ENCODE data around the gene CEP63.
A peak's percentile ranks its signal among the peaks of the same experiment; 100 is the strongest.
"Not testable (repeated sequence)": the region's sequence is repeated elsewhere in the genome, so short reads cannot be mapped to it uniquely, and the experiment has no call there.

The CEP63 gene

DNA sequence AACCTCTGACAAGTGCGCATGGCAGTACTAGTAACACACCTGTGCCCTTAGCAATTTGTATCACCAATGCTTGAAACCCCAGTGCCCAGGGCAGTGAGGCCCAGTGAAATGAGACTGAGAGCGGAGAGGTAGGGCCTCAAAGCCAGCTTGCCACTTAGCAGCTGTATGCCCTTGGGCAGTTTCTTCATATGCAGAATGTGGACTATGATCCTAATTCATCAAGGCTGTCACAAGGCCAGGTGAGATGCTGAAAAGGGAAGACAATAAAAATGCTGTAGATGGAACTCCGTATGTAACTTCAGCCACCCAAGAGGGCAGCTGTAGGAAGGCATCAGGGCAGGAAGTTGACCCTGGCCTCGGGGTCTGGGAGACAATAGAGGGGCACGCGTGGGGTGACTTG, 90.6 kb downstream of the CEP63 start:
- DNase-seq (ENCODE audit: low read depth in 2 of 2) = no peak

DNA sequence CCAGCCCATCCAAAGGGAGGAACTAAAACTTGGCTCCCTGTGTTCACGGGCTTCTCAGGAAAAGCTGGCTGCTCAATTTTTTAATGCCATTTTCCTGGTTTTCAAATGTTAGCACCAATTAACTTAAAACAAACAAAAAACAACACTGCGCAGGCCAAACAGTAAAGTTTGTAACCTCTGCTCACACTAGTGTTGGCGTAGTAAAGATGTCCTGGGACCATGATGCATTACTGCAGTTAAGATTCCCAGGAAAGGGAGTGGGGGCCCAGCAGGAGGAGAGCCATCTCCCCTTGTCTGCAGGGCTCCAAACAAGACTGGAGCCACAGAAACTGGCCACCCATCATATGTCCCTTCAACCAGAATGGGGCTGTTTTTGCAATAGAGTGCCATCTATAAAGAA, 91.0 kb downstream of the CEP63 start:
- DNase-seq (ENCODE audit: low read depth in 2 of 2) = no peak

DNA sequence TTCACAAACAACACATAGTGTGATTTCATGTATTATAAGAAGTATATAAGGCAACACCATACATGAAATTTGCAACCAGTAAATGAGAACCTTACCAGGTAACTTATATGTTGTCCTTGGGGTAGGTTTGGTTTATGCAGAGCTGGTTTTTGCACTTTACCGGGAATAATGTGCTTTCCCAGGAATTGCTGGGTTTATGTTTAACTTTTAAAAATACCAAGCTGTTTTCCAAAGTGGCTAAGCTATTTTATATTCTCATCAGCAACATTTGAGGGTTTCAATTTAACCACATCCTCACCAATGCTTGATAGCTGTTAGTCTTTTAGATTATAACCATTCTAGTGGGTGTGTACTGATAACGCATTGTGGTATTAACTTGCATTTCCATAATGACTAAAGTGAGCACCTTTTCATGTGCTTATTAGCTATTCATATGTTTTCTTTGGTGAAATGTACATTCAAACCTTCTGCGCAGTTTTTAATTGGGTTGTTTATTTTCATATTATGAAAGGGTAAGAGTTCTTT, 93.3 kb downstream of the CEP63 start:
- no peak for DNase-seq (ENCODE audit: low read depth in 2 of 2)

DNA sequence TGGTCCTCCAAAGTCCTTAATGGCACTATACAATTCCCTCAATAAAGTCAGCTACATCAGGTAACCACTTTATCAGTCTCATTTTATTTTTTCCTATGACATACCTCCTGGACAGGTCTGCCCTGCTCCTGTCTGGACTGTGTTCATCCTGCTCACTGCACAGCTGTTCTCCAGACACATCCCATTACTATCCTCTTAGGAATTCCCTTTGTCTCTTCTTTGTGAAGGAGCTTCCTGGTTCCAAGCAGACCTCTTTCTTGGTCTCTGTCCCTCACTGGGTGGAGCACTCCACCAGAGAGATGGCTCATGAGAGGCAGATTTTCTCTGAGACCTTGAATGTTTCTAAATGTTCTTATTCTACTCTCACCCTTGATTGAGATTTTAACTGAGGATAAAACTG, 104.9 kb downstream of the CEP63 start:
- DNase-seq (ENCODE audit: low read depth in 2 of 2) = no peak

DNA sequence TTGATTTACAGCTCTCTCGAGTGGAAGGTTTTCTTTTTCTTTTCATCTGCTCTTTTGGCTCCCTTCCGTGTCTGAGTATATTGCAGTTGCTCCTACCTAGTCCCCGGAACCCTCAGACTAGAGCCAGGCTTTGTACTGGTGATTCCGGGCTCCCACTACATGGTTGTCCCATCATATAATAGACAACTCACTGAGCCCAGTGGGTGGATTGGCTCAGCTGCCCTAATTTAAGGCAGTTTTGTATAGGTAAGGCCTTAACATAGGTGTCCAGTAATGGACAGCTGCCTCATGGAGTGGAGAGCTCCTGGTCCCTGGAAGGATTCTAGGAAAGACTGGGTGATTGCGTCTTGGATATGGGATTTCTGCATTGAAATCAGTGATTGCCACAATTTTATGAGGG, 106.9 kb downstream of the CEP63 start:
- DNase-seq (ENCODE audit: low read depth in 2 of 2) = no peak

DNA sequence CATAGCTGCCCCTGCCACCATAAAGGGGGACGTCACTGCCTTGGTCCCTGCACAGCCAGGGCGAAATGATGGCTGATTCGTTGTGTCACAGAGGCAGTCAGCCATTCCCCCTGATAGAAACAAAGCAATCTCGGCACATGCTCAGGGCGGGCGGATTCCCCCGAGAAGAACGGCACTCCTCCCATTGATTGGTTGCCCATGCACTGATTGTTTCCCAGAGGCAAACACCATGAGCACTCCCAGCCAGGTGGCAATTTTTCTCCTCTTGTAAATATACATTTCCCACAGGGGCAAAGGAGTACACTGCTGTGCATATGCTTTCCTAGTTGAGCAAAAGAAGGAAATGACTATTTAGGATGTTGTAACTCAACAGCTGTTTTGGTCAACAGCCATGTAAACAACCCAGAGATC, 108.5 kb downstream of the CEP63 start:
- no peak for DNase-seq (ENCODE audit: low read depth in 2 of 2)

DNA sequence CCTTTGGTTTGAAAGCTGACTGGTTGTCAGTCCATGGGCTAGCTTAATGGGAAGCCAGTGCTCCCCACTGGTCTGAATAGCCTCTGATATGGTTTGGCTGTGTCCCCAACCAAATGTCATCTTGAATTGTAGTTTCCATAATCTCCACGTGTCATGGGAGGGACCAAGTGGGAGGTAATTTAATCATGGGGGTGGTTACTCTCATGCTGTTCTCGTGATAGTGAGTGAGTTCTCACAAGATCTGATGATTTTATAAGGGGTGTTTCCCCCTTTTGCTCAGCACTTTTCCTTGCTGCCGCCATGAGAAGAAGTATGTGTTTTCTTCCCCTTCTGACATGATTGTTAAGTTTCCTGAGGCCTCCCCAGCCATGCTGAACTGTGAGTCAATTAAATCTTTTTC, 109.1 kb downstream of the CEP63 start:
- not testable (repeated sequence) for DNase-seq (ENCODE audit: low read depth in 2 of 2)

DNA sequence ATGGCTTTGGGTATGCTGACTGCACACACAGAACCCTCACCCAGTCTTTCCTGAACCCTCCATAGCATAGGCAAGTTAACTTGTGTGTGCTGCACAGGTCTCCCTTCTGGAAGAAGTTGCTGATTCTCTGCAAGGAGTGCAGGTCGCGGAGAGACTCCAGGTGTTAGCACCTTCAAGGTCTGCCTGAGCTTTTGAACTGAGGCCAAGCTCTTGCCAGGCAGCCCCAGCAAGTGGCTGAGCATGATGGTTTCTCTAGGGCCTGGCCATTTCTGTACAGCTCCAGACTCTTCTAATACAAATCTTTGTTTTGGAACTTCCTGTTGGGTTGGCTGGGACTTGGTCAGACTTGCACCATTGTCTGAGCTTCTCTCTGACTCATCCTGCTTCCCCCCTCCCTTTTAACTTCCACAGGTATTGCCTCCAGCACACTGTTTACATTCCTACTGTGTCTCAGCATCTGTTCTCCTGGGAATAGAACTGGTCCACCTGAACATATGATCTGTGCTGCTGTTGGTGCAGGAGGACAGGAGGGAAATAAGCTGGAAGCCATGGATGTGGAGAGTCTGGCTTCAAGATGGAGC, 111.6 kb downstream of the CEP63 start:
- no peak for DNase-seq (ENCODE audit: low read depth in 2 of 2)

DNA sequence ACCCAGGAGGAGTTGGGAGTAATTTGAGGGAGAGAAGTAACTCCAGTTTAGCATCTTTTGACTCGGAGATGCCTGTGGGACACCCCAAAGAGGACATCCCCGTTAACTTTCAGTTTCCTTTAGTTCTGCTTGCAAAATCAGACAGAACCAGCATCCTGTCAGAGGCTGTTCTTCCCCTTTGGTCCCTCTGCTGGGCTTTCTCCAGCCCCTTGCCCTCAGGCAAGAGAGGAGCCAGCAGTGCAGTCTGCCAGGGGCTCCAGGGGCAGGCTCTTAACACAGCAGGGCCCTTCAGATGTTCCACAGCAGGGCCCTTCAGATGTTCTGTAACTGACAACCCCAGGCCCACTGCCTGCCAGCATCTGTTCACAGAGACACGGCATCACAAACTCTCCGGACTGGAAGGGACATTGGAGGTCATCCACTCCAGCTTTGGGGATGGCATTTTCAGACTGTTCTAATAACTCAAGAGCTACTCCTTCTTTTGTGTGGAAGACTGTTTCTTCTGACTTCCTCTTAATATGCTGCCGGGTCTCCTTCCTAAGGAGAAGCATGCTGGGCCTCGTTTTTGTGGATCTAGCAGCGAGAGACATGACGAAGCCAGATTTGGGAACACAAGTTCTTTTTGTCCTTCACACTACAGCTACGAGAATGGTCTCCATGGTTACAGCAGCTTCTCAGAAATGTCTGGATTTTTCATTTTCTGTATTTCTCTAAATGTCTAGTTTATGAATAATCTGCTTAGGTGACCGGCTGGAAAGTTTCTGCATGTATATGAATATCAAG, 113.1 kb downstream of the CEP63 start:
- DNase-seq (ENCODE audit: low read depth in 2 of 2) = no peak

DNA sequence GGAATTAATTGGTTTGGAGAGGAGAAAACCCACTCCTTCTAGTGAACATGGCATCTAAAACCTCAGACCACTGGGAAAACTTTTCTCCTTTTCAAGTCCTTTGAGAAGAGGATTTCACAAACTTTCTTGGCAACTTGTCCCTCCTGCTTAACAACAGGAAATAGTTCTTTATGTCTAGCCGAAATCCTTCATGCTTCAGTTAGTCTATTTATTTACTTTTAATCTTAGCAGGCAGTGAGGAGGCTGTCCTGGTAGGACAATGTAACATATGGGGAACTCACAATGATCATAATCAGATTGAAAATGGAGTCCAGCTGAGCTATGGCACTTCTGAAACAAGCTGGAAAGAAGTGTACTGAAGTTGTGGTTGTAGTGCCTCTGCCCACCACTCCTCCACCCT, 114.3 kb downstream of the CEP63 start:
- DNase-seq (ENCODE audit: low read depth in 2 of 2) = no peak

DNA sequence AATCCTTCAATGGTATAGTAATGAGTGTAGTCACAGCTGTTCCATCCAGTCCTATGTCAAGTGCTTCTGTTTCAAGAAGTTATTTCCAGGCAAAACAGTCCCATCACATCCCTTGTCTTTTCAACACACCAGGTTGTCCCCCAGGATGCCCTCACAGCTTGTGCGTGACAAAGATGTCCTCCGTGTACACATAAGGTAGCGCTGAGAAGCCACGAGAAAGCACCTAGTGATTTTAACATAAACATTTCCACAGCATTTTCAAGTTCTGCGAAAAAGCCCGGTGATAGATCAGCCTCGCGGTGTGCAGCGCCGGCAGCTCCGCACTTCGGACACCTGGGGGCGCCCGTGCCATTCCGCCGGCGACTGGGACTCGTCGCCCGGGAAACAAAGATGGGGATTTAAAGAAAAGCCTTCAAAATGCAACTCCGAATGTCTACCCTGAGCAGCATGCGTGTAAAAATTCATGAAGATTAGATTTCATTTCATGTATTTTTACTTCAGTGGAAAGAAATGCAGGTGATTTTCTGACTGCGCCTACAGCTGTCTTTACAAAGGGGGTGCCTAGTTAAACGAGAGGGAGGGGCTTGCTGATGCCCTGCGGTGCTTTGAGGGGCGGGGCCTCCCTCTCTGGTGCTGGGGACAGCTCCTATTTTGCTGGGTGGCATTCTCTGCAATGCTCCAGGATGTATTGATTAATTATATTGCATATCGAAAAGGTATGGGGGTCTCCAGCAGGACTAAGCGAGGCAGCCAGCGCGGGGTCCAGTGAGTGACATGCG, 115.0 kb downstream of the CEP63 start:
- DNase-seq (ENCODE audit: low read depth in 2 of 2) = peak in 1 of 2 donors; percentile 12

DNA sequence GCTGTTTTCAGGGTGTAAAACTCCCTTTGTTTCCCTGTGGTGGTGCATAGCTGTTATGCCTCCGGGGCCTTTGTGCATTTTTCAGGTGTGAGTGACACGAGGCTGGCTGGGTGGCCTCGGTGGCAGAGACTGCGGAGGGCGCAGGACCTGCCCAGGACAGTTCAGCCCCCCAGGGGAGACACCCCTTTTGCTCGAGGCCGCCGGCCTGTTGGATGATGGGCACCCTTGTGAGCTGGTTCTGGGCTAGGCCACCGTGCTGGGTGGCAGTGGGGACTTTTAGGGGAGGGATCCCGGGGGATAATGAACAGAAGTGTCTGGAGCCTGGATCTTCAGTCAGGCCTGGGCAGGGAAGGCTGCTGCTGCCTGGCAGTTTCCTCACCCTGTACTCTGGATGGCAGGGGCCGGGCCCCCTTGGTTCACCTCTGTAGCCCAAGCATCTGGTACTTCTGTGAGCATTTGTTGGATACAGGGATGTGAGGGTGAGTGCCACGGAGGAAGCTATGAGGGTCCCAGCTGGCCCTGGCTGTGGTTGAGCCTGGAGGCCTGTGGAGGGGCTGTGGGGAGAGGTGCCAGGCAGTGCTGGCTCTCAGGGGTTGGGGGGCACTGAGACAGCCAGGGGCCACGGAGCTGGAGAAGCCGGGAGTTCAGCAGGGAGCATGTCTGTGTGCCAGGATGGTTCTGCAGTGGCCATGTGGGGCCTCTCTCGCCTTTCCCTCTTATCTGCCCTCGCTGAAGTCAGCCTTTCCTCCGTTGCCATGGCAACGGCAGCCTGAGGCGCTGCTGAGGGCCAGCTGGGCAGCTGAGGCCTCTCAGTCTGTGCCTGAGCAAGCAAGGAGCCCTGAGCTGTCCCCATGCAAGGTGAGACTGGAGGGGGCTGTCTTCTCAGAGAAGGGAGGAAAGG, 115.9 kb downstream of the CEP63 start:
- DNase-seq (ENCODE audit: low read depth in 2 of 2) = no peak

DNA sequence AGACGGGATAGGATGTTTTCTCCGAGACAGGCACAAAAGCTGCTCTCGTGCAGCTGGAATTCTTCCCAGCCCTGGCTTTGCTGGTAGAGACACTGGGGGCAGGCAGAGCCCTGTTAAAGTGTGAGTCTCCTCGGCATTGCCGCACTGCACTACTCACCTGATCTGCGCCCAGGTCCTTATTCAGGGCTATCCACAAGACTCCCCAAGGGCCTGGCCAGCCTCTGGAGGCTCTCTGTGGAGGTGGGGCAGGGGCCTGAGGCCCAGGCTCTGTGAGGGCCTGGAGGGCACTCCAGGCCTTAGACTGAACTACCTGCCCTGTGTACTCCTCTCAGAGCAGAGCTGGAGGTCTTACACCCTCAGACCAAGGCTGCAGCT, 116.6 kb downstream of the CEP63 start:
- no peak for DNase-seq (ENCODE audit: low read depth in 2 of 2)

DNA sequence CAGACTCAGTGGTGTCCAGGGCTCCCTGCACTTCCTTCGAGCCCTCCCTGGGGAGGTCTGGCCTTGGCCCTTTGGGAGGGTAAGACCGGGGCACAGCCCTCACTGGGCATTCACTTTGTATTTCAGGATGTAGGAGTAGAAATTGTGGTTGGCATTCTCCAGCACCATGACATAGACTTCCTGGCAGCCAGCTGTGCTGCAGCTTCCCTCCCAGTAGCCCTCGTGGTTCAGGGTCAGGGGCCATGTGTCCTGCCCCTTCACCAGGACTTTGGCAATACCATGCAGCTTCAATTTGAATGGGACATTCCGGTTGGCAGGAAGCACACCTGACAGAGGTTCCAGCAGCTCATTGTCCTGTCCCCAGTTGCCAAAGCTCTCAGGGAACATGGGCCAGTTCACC, 117.6 kb downstream of the CEP63 start:
- no peak for DNase-seq (ENCODE audit: low read depth in 2 of 2)

DNA sequence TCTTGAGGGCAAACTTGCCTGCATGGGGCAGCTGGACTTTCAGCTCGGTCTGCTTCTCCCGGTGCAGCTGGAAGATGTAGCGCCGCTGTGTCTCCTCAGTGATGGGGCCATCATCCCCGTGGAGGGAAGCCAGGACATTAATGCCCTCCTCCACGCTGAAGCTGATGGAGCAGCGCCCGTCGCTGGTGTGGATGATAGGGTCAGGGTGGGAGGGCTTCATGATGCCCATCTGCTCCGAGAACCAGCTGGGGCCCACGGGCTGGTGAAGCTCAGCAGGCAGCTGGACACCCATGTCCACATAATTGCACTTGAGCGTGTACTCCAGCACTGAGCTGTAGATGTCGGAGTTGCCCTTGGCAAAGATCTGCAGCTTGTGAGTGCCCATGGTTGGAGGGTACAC, 118.1 kb downstream of the CEP63 start:
- DNase-seq (ENCODE audit: low read depth in 2 of 2) = no peak

DNA sequence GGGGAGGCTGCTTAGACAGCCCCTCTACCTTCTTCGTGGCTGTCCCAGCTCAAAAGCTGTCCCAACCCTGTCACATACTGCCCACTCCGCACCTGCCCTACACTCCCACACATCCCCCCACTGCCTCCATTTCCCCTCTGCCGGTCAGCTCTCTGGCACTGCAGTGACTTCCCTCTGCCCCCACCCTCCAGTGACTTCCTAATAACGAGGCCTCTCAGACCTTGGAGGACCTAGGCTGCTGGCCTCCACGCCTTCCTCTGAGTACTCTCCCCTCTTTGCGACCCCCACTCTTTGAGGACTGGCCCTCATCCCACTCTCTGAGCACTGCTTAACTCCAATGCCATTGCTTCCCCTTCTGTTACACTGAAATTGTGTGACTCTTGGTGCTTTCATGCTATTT, 119.7 kb downstream of the CEP63 start:
- no peak for DNase-seq (ENCODE audit: low read depth in 2 of 2)

DNA sequence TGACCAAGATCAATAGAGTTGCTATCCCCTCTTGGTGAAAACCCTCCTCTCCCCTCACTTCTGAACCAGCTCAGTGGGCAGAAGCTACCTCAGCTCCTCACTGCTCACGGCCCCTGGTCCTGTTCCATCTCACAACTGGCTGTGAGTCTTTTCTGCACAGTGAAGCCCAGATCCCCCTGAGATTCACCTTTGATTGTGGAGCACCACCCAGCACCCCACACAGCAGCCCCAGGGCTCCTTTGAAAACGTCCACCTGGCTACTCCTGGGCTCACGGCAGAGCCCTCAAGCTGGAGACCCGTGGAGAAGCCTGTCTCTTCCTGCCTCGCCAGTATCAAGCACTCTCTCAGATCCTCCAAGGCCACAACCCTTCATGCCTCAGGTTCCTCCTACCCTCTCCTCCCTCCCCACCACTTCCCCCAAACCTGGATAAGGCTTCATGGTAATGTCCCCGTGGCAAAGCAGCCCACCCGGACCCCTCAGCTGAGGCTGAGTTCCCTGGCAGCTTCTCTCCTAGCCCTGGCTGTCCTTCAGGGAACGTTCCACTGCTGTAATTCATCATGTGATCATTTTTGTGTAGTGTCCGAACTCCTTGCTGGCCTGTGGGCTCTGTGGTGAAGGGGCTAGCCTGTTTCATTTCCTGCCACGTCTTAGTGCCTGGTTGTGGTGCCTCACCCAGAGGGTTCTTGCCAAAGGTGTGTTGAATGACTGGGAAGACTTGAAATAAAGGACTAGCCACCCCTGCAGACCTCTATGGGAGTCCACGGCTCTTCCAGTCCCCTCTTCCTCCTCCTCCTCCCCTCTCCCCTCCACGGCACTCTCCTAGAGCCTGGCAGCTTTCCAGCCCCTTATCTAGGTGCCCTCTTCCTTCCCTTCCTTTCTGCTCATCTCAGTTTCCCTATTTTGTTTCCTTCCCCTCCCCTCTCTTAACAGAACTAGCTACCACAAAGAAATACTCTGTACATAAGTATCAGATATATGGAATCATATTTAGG, 120.5 kb downstream of the CEP63 start:
- no peak for DNase-seq (ENCODE audit: low read depth in 2 of 2)

DNA sequence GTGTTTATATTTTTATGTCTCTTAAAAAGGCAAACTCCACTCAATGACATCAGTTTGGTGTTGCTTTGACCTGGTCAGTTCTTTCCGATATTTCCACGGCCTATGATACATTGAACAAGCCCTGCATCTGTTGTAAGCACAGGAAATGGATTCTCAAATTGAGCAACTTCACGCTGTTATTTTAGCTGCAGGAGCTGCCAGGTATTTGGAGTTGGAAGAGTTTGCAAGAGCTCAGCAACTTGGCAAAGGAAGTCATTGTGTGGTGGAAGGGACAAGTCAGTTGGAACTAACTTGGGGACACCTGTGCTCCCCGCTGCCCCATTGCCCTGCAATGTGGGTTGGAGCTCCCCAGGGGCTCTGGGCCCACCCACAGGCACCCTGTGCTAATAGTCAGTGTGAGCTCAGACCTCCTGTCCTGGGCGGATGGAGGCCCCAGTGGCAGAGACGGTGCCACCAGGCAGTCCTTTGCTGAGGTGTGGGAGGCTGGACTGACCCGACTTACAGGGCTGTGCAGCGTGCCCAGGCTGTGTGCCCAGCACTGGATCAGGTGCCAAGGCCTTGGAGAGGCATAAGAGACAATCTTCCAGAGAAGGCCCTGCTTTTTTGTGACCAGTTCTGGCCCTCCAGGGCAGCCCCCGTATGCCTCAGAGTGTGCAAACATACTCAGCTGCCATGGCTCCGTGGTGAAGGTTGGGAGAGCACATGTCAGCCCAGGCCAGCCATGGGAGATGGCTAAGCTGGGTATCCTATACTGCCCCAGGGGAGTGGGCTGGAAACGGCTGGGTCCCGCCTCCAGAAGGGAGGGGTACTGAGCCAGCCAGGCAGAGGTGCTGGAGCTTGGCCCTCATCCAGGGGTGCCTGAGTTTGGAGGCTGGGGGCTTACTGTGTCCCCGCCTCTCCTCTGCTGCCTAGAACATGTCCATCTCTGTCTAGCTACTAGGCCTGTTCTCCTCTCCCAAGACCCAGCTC, 121.5 kb downstream of the CEP63 start:
- no peak for DNase-seq (ENCODE audit: low read depth in 2 of 2)

DNA sequence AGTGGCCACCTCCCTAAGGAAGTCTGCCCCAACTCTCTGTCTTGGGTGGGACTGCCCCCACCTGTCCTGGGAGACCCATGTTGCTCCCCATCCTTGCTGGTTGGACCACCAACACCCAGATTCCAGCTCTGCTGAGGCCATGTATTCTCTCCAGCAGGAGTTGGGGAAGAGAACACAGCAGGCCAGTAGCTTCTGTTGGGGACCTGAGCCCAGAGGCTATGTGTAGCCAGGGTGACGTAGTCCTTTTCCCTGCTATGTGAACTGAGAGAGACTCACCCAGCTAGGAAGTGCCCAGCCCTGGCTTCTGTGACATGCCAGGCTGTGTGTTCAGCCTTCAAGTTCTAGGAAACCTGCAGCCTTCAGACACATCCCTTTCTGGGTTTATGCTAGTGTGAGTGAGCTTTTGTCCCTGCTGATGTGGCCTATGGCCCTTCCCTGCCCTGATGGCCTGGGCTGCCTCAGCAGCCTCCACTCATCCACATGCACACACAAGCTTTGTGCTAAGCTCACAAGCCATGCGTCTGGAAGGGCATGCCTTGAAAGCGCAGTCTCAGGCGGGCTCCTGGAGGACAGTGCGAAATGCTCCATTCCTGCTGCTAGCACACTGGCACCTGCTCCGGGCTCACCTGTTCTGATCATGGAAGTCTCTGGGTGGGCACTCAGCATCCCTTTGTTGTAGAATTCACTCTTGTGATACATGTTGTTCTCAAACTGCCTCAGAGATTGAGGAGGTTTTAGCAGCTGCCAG, 122.3 kb downstream of the CEP63 start:
- DNase-seq (ENCODE audit: low read depth in 2 of 2) = no peak
